ENCODE results near the gene NOPCHAP1. TPM values are rescaled to one million over a fixed set of nuclear protein-coding genes. Genes with fewer than 3 reads are reported as not detected.

NOPCHAP1 gene
- total and polyA plus RNA-seq, 2 of the 8 experiments (the other 6 are each of a cell fraction or from before 2014, with no cell fraction given), result 14.9 to 39.5 TPM

- ChIA-PET POLR2A (ENCODE audit: partially characterized antibody) (interaction anchor here (1.5 kb wide), 1 partner anchor 34 kb away, joined by 4 read pairs; the partner anchor contains the start of gene NOPCHAP1), CTCF (ENCODE audit: partially characterized antibody) (interaction anchor here (1.2 kb wide), 1 partner anchor 58 kb away, joined by 3 read pairs; no protein-coding TSS in a partner anchor)
- peaks cover 0 to 6% of the 10 kb centered on the region in 2 experiments for H4K20me1 ChIP-seq (replicated peaks in 1 of 2; ENCODE audit: control insufficient read depth in 1 of 2, insufficient read depth in 2 of 2, low read length in 2 of 2)
- no peak for TF ChIP-seq EP300 (IDR thresholded peaks at IDR 0.05; ENCODE audit: borderline replicate concordance in 1 of 2, low read depth in 2 of 2, low read length in 2 of 2)
- TF ChIP-seq CTCF (IDR thresholded peaks at IDR 0.05; ENCODE audit: control extremely low read depth in 1 of 3, insufficient read depth in 1 of 3, low read depth in 1 of 3, low read length in 3 of 3), result no peak
- TF ChIP-seq NANOG (IDR thresholded peaks at IDR 0.05; ENCODE audit: insufficient read depth, low read depth, low read length, poor library complexity, severe bottlenecking), result no peak
- no peak for TF ChIP-seq YY1 (IDR thresholded peaks at IDR 0.05; ENCODE audit: low read depth, low read length)
- no peak for TF ChIP-seq BRCA1 (IDR thresholded peaks at IDR 0.05; ENCODE audit: low read depth, low read length)
- no peak for TF ChIP-seq KDM4A (IDR thresholded peaks at IDR 0.05; ENCODE audit: low read depth, low read length, severe bottlenecking)
- TF ChIP-seq POLR2A (IDR thresholded peaks at IDR 0.05; ENCODE audit: control extremely low read depth in 1 of 2, low read depth in 2 of 2, low read length in 2 of 2), result no peak
- no peak for TF ChIP-seq SP4 (IDR thresholded peaks at IDR 0.05; ENCODE audit: low read length)
- TF ChIP-seq CHD1 (IDR thresholded peaks at IDR 0.05; ENCODE audit: low read depth, low read length), result no peak
- TF ChIP-seq CHD2 (IDR thresholded peaks at IDR 0.05; ENCODE audit: low read length), result no peak
- TF ChIP-seq HDAC6 (IDR thresholded peaks at IDR 0.05; ENCODE audit: low read depth, low read length), result no peak
These were observed 34.3 kb downstream of the NOPCHAP1 start for GRCh38 chr12:105020241-105020962.

More at GRCh38 chr12:105020241-105020962, 34.3 kb downstream of the NOPCHAP1 start:
- Histone ChIP-seq H3K4me2 (ENCODE audit: insufficient read depth in 1 of 2, low read depth in 2 of 2, low read length in 2 of 2) (no peak overlapping the region), H4K8ac (ENCODE audit: extremely low read depth, insufficient read depth, low read length) (no peak overlapping the region), H2BK20ac (ENCODE audit: low read length) (no peak overlapping the region), H2BK12ac (ENCODE audit: low read depth, low read length) (no peak overlapping the region), H3K27ac (ENCODE audit: low read depth, low read length) (no peak overlapping the region), H3K79me2 (ENCODE audit: control insufficient read depth in 1 of 2, insufficient read depth in 2 of 2, low read length in 2 of 2) (no peaks in the 10 kb centered on the region), H2BK15ac (ENCODE audit: low read length) (no peak overlapping the region), H3K4me1 (replicated peaks in 1 of 4; ENCODE audit: control insufficient read depth in 3 of 4, insufficient read depth in 4 of 4, low read length in 3 of 4) (no peaks in the 10 kb centered on the region), H3K9ac (replicated peaks in 1 of 4; ENCODE audit: extremely low read depth in 1 of 4, low read depth in 3 of 4, low read length in 3 of 4) (no peak overlapping the region), H3K27me3 (replicated peaks in 1 of 4; ENCODE audit: control insufficient read depth in 3 of 4, extremely low read depth in 1 of 4, insufficient read depth in 3 of 4, low read length in 3 of 4) (no peaks in the 10 kb centered on the region), H3K4ac (replicated peaks; ENCODE audit: insufficient read length, low read depth, low read length) (no peak overlapping the region), H3K56ac (replicated peaks; ENCODE audit: insufficient read length, low read depth, low read length) (no peak overlapping the region), H3K4me3 (ENCODE audit: extremely low read depth in 1 of 4, insufficient read depth in 2 of 4, low read depth in 3 of 4, low read length in 4 of 4) (no peak overlapping the region), H3K18ac (ENCODE audit: extremely low read depth, low read length) (no peak overlapping the region), H2AFZ (ENCODE audit: low read length) (no peak overlapping the region), H3K23ac (ENCODE audit: insufficient read length) (no peak overlapping the region), H2BK120ac (replicated peaks; ENCODE audit: low read depth, low read length) (no peak overlapping the region), H3K36me3 (ENCODE audit: control insufficient read depth in 2 of 4, insufficient read depth in 4 of 4, low read length in 3 of 4) (no peaks in the 10 kb centered on the region; a peak in 4 of 8 replicates), H2BK5ac (ENCODE audit: low read depth, low read length) (no peak overlapping the region), H2AK5ac (ENCODE audit: low read depth, low read length) (no peak overlapping the region), H4K91ac (replicated peaks; ENCODE audit: insufficient read length, low read length) (no peak overlapping the region), H4K5ac (ENCODE audit: insufficient read length, low read depth, low read length) (no peak overlapping the region), H3K14ac (ENCODE audit: insufficient read length) (no peak overlapping the region), H3K9me3 (ENCODE audit: insufficient read depth in 2 of 2, low read depth in 1 of 2, low read length in 1 of 2) (no peaks in the 10 kb centered on the region), H3K23me2 (ENCODE audit: low read depth, low read length) (no peaks in the 10 kb centered on the region), H3K79me1 (ENCODE audit: low read depth, low read length) (no peaks in the 10 kb centered on the region; the same call in 1 of the 2 replicates)
- WGBS, 2 experiments (ENCODE audit: extremely low coverage in 1 of 2, insufficient coverage in 1 of 2, insufficient read length in 1 of 2, insufficient replicate concordance in 2 of 2, low coverage in 1 of 2, low lambda C conversion rate in 2 of 2, missing lambda C conversion rate in 1 of 2), result 88% methylated on average over 3 of the region's 3 CpGs; no CpG with 5 or more reads in 1 of the 2 experiments
- FAIRE-seq (no peak), DNase-seq (ENCODE audit: low read depth in 1 of 2, low spot score in 2 of 2) (no peak)
